SH-SY5Y (cell line): Measurements from ENCODE around the gene KBTBD13.

ENCODE experiments used
- GATA2 ChIP-seq: IDR thresholded peaks from 2 replicates; pipeline ENCODE4 v1.6.1; 2011; ENCODE audit warnings: mild to moderate bottlenecking, low read depth, low read length
- GATA3 ChIP-seq: IDR thresholded peaks from 2 replicates; pipeline ENCODE4 v1.6.1; 2011; ENCODE audit warnings: low read depth, mild to moderate bottlenecking, low read length, moderate library complexity

GRCh38 chr15:65095011-65095746 is 18.6 kb downstream of the KBTBD13 start:
- no peak for TF ChIP-seq GATA3
- no peak for TF ChIP-seq GATA2
